ENCODE measurements around the gene SRM. TPM values are rescaled to one million over a fixed set of nuclear protein-coding genes. Genes with fewer than 3 reads are reported as not detected.

The SRM gene
- polyA plus RNA-seq, 2 donors, result 58.4 to 65.2 TPM

Other genes starting within 250 kb of the SRM start
- 100 to 1,000 TPM in 1 of 2 donors, 10 to 100 TPM in 1; 69.0 to 115 TPM for gene TARDBP, start 47.4 kb downstream of the SRM start, polyA plus RNA-seq
- under 1 TPM in 1 of 2 donors, not detected in 1; 0.02 TPM for gene MASP2, start 12.8 kb downstream of the SRM start, polyA plus RNA-seq
- 10 to 100 TPM; 30.7 to 35.1 TPM for gene EXOSC10, start 39.9 kb upstream of the SRM start, polyA plus RNA-seq
- under 1 TPM; 0.10 to 0.28 TPM for gene ANGPTL7, start 129.3 kb upstream of the SRM start, polyA plus RNA-seq
- 10 to 100 TPM; 16.0 to 17.7 TPM for gene MTOR, start 202.5 kb upstream of the SRM start, polyA plus RNA-seq
- 1 to 10 TPM; 3.0 to 6.6 TPM for gene UBIAD1, start 213.2 kb upstream of the SRM start, polyA plus RNA-seq

Measured in esophagus (tissue), 2 donors.